HG02642 (cell line): Measurements from ENCODE around the gene DHRS7.
"Not testable (repeated sequence)": the region's sequence is repeated elsewhere in the genome, so short reads cannot be mapped to it uniquely, and the experiment has no call there.

Experiments used
- ATAC-seq: cut with Tn5 transposase; IDR thresholded peaks from one replicate; pipeline ENCODE4 v1.9.1; 2021; ENCODE audit warnings: mild to moderate bottlenecking; ENCODE audit not compliant: unreplicated experiment, poor library complexity

DHRS7 gene

GRCh38 chr14:60153991-60154390 is 11.2 kb downstream of the DHRS7 start:
- ATAC-seq, result no peak

- ATAC-seq, result peak; percentile 90
These were observed 13.5 kb downstream of the DHRS7 start for GRCh38 chr14:60151715-60152114.

GRCh38 chr14:60134702-60135101 is 30.5 kb downstream of the DHRS7 start:
- ATAC-seq, result no peak

GRCh38 chr14:60133487-60133886 is 31.7 kb downstream of the DHRS7 start:
- ATAC-seq, result no peak

GRCh38 chr14:60125918-60126317 is 39.3 kb downstream of the DHRS7 start:
- ATAC-seq, result no peak

GRCh38 chr14:60116181-60116580 is 49.0 kb downstream of the DHRS7 start:
- ATAC-seq, result no peak

- ATAC-seq, result no peak
These were observed 50.3 kb downstream of the DHRS7 start for GRCh38 chr14:60114881-60115280.

- ATAC-seq, result no peak
These were observed 53.5 kb downstream of the DHRS7 start for GRCh38 chr14:60111732-60112131.

GRCh38 chr14:60107477-60107876 is 57.7 kb downstream of the DHRS7 start:
- no peak for ATAC-seq

- no peak for ATAC-seq
These were observed 58.9 kb downstream of the DHRS7 start for GRCh38 chr14:60106339-60106738.

GRCh38 chr14:60102389-60102788 is 62.8 kb downstream of the DHRS7 start:
- no peak for ATAC-seq

GRCh38 chr14:60101786-60102185 is 63.4 kb downstream of the DHRS7 start:
- no peak for ATAC-seq

- not testable (repeated sequence) for ATAC-seq
These were observed 65.3 kb downstream of the DHRS7 start for GRCh38 chr14:60099855-60100254.

GRCh38 chr14:60097974-60098373 is 67.2 kb downstream of the DHRS7 start:
- no peak for ATAC-seq

- ATAC-seq, result no peak
These were observed 69.3 kb downstream of the DHRS7 start for GRCh38 chr14:60095781-60096450.

GRCh38 chr14:60095231-60095630 is 70.0 kb downstream of the DHRS7 start:
- ATAC-seq, result no peak

GRCh38 chr14:60094306-60094897 is 70.8 kb downstream of the DHRS7 start:
- ATAC-seq, result no peak
